Activated effector memory CD4-positive, alpha-beta T cell treated with Interleukin-2 at 50 U/mL for 16 hours (primary cell): ENCODE measurements around the gene ARHGAP6.

Experiments
- DNase-seq: peaks from one replicate; pipeline ENCODE4 v3.0.0-alpha.2; 2020

ARHGAP6 gene

DNA sequence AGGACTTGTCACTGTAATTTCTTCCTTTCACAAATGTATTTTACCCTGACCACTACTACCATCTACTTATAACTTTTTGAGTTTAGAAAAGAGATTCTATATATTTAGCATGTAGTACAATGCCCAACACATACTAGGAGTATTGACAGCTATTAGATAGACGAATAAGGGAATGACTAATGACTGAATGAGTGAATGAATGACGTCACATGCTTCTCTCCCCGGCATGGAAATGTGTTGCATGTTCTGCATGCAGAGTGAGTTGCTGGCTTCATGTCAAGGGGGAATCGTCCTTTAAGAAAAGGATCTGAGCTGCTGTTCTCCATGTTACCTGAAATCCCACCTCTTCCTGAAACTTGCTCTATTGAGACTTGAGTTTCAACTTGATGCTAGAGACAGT is 459.9 kb downstream of the ARHGAP6 start:
- DNase-seq = no peak

DNA sequence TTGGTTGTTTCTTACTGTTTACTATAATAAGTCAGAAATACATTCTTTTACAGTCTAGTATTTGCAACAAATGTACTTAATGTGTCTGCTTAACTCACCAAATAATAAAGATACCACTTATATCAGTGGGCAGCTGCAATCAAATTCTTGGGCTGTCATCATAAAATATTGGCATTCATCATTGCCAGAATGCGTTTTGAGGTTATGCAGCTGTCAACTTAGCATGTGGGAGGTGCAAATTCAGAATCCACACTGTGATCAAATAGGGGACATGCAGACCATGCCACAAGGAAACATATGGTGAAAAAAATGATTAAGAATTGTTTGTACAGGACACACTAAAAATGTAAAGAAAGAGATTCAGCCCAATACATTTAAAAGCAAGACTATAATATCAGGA is 468.0 kb downstream of the ARHGAP6 start:
- no peak for DNase-seq

DNA sequence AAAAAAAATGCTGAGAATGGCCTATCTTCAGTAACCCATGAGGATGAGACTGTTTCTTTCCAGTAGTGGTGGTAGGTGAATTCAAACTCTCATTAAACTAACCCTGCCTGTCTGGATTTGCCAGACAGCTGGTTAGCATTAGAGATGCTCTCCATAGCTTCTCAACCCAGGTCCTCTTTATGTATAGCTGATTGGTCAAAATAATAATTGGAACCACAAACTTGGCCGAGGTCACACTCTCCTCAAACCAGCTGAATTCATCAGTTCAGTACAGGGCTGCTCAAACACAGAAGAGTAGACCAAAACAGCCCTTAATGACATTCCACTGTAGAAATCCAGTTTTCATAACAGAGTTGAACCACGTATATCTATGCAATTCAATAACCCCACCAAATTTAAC is 469.2 kb downstream of the ARHGAP6 start:
- no peak for DNase-seq

DNA sequence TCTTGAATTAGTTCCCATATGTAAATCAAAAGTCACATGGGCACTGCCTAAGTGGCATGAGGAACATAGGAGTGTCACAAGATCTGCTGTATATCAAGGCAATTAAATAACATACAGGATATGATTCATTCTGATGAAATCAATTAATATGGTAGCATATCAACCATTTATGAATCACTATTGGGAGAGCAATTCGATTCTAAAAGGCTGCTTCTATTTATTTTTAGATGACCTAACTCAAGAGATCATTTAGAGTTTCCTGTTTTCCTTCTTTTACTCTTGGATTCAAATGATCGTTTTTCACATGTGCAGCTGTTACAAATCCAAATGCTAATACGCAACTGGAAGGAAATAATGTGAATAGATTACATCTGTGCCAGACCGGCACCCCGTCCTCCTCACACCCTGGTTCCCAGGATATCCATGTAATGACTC is 472.7 kb downstream of the ARHGAP6 start:
- no peak for DNase-seq

DNA sequence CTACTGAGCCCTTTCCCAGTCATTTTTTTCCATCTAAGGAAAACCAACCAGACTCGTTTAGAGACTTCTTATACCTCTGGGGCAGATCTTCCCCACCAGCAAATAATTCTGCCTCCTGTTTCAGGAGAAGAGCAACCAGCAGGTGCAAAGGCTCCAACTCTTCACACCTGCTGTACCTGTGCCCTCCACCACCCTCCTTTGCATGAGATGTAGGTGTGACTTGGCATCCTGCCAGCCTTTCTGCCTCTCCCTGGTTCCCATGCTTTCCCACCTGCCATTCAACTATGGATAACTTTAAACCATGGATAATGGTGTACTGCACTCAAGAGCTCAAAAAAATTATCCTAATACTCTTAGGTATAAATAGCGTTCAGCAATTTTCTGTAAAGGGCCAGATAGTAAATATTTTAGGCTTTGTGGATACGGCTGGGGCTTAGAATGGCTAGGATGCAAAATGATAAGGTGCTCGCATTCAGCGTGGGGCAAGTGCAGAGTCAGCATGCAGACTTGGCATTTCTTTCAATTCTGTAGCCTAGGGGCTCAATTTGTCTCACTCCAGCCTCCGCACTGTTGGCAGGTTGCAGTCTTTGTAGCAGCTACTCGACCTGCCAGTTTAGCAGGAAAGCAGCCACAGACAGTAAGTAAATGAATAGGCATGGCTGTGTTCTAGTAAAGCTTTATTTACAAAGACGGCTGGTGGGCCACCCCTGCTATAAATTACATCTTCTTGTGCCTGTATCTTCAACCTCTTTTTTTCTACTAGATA is 474.8 kb downstream of the ARHGAP6 start:
- no peak for DNase-seq

DNA sequence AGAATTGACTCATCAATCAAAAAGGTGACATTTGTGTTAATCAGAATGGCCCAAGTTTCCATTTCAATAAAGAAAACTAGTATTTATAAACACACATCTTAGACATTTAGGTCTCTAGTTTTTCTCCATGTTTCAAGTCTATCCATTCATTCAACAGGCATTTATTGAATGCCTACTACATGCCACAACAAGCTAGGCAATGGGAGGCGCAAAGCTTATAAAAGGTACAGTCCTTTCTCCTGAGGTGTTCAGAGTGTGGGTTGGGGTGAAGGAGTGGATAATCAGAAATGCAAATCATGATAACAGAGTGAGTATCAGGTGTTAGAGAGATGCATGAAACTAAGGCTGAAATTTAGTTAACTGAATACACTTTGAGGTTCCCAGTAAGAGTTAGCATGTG is 476.6 kb downstream of the ARHGAP6 start:
- no peak for DNase-seq

DNA sequence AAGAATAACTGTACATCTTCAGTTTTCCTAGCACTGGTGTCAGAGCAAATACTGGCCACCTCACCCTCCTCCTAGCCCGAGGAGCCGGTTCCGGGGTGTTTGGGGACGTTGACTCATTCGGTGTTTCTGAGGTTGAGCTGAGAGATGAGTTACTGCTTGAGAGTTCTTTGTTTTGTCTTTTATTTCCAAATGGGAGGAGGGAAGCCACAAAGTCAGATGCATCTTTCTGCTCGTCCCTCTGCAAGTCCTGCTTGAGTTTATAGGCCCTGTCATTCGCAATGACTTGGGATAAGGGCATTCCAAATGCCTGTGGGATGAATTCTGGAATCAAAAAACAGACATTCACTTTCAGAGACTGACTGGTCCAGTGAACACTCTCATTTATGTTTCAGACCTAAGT is 477.1 kb downstream of the ARHGAP6 start:
- DNase-seq = no peak

DNA sequence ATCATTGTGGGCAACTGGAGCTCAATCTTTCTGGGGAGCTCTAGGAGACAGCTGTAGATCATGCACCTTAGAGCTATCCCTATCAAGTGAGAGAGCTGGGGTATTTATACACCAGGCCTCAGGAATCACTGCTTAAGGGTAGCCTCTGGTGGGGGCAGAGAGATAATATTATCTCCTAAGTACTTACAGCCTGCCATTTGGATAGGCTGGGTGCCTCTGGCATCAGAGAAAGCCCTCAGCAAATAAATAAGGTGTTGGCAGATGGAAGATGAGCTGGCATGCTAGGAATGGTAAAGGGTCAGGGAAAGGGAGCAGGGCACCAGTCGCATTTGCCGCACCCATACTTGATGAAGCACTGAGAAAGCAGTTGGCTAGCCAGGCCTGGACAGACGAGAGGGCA is 478.7 kb downstream of the ARHGAP6 start:
- DNase-seq = no peak

DNA sequence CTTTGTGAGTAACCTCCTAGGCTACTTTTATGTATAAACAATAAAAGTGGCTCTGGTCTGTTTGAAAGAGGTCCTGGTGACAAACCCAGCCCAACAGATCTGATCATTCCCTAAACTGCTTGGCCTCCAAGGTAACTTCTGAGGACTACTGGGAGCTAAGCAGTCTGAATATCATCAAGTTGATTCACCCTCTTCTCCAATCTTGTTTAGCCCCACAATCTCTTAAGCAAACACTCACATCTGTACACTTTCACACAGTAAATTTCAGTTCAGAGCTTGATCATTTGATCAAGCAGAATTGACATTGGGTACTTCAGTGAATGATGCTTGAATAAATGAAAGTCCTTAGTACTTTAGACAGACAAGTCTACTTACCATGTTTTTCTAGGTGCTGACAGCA is 479.9 kb downstream of the ARHGAP6 start:
- DNase-seq = no peak

DNA sequence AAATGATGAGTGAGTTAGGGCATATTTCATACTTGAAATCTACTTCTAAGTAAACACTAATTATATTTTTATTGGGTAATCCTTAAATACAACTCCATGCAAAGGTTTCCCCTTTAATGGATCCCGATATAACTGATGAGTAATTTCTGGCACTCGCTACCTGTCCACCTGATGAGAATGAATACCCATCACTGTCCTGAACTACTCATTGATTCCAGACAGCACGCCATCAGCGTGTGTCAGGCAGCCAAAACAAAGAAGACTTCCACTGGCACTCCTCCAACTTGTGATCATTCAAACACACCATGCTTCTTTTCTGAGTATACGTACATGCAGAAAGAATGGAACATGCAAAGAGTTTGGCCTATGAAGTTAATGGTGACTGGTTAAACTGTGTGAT is 485.1 kb downstream of the ARHGAP6 start:
- DNase-seq = no peak

DNA sequence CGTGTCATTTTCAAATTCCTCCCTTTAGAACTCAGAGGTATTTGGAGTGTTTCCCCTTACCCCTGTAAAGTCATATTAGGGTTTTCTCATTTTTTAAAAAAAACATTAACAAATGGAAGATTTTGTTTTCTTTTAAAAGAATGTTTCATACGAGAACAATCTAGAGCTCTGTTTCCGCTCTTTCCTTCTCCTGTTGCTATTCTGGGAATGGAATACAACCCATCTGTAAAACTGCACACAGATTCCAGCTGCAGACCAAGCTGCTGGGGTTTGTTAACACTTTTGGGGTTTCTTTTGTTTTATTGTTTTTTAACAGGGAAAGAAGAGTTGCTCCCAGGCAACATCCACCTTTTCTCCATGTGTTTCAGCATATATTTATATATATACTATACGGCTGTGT is 493.3 kb downstream of the ARHGAP6 start:
- no peak for DNase-seq

DNA sequence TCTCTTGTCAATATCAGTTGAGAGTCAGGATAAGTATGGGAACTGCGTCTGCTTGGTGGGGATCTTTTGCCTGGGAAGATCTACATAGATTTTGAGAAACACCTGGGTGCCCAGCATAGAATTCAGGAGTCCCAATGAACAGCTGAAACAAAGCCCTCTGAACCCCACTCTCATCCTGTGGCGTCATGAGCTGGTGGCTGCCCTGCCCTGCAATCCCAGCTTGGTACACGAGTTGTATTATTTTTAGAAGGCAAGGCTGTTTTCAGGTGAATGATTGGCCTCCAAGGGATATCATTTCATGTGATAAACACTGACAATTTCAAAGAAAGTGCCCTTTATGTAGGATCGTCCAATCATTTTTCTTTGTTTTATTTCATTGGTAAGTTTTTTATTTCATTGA is 493.8 kb downstream of the ARHGAP6 start:
- no peak for DNase-seq

DNA sequence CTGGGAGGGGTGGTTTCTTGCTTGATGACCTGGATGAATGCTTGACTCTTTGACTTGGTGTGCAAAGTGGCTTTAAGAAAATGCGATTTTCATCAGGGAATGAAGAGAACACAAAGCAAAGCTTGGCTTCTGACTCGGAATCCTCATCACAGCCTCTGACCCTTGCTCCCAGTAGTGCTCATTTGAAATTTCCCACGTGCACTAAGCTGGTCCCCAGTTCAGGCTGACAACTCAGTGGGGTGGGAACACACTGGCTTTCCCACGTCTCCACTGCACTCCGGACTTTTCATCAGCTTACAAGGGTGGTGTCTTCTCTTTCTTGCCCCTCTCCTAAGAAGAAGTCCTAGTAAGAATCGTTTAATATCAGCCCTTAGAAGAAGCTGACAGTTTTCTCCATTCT is 501.3 kb downstream of the ARHGAP6 start:
- DNase-seq = no peak

DNA sequence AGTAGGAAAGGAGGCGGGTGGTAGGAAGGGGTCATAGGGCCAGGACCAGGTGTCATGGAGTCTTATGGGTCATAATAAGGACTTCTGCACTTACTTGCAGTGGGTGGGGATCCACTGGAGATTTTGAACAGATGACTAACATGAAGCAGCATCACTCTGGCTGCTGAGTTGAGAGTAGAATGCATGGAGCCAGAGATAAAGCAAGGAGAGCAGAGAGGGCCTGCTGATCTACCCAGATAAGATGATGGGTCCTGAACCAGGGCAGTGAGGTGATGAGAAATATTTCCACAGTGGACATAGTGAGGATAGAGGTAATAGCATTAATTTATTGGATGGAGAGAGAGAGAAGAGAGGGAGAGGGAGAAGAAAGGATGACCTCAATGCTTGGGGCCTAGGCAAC is 506.6 kb downstream of the ARHGAP6 start:
- no peak for DNase-seq

DNA sequence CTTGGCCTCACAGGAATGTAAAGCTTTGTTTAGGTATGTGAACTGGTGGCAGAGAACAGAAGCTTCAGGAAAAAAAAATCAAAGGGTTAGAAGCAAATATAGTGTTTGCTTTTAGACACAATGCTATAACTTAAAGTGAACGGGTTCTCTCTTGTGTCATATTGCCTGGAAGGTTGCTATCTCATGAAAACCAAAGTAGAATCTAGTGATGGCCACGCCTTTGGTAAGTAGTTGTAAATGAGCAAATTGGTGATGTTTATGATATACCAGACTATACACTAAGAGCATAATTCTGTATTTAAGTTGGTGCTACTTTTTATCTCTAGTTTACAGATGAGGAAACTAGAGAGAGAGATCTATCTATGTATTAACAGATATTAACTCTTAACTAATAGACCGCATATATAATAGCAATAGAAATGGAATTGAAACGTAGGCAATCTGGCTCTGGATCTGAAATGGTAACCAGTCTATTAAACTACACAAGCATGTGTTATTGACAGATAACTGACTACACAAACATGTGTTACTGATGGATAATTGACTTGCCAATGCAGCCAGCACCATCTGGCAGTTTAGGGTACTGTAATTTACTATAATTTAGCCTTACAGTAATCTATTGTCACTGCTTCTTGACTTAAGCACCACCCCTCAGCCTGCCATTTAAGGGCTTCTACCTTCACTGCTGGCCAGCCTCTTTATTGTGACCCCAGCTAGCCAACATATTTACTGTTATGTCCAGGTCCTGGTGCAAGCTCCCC is 513.7 kb downstream of the ARHGAP6 start:
- DNase-seq = no peak

DNA sequence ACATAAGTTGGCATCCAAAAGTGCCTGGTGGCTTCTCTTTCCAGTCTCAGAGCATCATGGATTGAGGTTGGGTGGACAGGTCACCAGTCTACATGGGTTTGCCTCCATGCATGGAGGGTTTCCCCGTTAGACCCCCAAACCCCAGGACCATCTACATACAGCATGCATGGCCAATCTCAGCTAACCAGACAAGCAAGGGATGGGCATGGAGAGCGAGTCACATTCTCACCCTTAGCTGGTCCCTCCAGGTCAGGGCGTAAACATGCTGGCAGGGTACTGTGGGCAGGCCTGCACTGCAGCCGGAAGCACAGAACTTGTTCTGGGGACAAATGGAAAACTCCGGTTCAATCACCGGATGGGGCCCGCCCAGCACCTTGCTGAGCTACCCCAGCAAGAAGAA is 517.3 kb downstream of the ARHGAP6 start:
- no peak for DNase-seq

DNA sequence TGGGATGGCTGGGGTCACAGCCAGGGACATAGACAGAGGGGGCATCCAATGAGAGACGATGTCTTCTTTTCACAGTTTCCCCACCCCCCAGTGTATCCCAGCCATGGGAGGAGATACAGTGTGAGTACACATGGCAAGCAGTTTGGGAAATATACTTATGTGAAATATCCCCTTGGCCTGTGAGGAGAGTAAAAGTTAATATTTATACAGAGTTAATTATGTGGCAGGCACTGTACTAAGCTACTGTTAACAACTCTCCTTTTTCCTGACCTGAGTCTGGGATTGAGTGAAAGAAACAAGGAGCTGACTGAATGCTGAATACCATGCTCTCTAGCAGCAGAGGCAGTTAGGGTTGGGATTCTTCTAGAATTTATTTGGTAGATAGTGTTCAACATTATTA is 519.3 kb downstream of the ARHGAP6 start:
- DNase-seq = no peak

DNA sequence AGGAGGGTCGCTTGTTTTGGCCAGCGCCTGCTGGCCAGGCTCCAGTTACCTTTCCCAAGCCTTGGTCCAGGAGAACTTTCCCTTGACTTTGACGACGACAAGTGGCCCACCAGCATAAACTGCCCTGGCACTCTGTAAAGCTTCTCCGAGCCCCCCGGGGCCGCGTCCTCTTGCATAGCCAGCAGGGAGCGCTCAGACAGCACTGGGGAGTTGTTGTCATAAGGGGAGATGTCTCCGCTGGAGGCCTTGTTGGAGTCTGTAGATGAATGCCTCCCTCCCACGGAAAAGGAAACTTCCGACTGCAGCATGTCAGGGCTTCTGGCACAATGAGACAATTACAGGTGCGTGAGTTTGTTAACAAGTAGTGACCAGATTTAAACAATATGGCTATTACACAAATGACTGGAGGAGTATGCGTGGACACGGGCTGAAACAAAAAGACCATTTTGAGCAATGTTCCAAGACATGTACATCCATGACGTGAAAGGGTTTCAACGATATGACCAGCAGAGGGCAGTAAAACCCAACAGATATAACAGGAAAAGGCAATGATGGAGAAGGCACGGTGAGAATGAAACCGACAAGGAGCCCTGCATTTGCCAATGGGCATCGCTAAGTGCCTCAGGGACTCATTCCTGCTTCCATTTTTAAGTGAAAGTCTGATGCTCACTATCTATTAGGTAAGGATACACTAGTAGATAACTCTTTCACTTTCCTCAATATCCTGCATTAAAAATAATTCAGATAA is 521.6 kb downstream of the ARHGAP6 start:
- no peak for DNase-seq

DNA sequence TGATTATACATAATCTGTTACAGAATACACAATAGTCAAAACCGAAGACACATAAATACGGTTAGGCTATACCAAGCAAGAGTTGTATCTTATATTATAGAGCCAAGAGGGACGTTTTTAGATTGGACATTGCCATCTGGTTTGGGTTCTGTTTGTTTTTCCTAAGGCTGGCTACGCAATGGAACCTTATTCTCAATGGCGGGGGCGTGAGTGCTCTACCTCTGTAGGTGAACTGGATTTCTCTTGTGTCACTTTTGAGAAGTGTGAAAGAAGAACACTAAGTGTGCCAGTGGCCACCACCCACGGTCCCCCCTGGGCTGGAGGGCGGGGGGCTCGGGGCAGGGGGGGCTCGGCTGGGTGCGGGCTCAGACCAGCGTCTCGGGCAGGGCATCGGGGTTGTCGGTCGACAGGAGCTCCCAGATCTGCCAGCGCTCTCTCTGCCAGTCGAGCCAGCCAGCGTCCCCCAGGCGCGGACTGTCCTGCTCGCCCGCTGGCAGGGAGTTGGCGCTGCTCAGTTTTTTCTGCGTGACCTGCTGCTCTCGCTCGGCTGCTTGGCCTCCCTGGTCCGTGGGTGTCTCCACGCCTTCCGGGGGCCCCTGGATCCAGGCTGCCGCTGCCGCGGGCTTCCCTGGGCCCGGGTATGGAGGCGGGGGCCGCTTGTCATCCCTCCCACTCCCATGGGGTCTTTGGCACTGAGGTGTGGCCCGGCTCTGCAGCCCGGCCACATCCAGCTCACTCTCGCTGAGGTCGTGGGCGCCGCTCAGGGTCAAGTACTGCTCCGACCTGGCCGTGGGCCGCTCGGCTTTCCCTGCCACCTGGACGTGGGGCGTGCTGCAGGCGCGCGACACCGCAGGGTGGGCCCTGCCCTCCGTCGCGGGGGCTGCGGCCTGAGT is 527.0 kb downstream of the ARHGAP6 start:
- DNase-seq = no peak

DNA sequence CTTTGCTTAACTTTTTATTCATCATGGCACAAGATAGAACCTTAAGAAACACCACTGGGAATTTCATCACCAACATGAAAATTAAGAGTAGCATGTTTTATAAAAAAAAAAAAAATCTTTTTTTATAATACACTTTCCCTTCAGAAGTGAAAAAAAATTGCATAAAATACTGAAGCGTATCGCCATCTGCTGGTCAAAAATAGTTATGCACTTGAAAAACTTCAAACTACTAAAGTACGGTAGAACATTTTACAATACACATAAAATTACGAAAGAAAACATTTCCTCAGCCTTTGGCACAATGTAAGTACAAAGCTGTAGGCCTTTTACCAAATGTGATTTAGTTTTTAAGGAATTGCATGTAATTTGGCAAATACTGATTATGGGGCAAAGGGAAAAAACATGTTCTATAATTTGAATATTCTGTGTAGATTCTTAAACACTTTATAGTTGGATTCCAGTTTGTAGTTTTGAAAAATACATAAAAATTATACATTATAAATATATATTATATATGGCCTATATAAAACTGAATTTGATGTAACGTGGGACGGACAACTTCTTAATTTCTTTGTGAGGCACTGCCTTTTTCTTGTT is 528.1 kb downstream of the ARHGAP6 start:
- no peak for DNase-seq

DNA sequence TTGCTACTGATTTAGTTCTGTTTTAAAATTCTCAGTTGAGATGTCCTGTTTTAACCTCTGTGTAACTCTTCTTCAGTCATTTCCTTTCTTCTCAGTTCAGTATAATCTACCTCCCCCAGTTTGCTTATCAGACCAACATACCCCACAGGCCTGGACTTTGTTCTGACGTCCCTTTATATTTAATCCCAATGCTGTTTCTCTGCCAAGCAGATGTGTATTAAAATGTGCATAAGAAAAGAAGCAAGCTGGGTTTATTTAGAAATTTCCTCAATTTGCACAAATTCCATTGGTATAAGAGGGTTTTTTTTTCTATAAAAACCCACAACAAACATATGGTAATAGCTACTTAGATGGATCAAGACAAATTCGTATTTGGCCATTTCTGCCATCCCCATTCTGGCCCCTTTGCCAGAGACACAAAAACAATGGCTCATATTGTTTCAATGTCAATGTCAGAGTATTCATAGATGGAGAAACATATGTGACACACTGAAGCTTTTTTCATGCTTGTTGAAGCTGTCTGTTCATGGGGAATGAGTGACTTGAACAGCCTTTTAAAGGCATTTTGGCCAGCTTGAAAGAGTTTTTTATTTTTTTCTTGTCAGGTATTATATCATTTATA is 530.0 kb downstream of the ARHGAP6 start:
- no peak for DNase-seq

DNA sequence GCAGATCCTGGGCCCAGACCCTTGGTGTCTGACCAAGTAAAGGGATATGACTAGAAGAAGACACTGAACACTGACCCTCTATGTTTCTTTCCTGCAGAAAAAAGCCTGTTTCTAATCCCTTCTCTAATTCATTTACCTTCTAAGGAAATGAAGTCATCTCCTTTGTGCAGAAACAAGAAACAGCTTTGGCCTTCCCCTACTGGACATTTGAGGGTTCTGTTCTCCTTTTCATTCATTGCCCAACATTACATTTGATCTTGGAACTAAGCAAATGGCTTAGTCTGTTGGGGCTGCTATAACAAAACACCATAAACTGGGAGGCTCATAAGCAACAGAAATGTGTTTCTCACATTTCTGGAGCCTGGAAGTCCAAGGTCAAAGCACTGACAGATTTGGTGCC is 534.6 kb downstream of the ARHGAP6 start:
- DNase-seq = no peak
